OCI-LY7 (cell line): ENCODE data around the gene DPM1. TPM values are rescaled to one million over a fixed set of nuclear protein-coding genes. Genes with fewer than 3 reads are reported as not detected.

ENCODE experiments used
- BruUV-seq: library from RNA; stranded (reverse); fragments of 400-500 nt; replicated peaks from 2 replicates; lab custom pipeline; 2021; lab: Mats Ljungman, UMichigan
- CTCF ChIA-PET: fragments of 300-600 bp; sonication (Branson Sonifier 250); formaldehyde crosslinking; loops from one replicate; lab custom pipeline; 2022; ENCODE audit warnings: antibody characterized with exemption; ENCODE audit not compliant: unreplicated experiment; lab: Charles Lee
- POLR2A ChIA-PET: fragments of 300-600 bp; sonication (Branson Sonifier 250); formaldehyde crosslinking; loops from one replicate; lab custom pipeline; 2022; ENCODE audit warnings: antibody characterized with exemption; lab: Charles Lee
- DNase-seq: peaks from one replicate; pipeline ENCODE4 v3.0.0-alpha.2; 2015; ENCODE audit warnings: low spot score
- H2AFZ ChIP-seq: fragments of 200-600 bp; sonication (generic), shearing (Covaris generic); 2 replicates; pipeline ENCODE4 v1.6.1; 2014; ENCODE audit warnings: mild to moderate bottlenecking, antibody characterized with exemption, low read length, moderate library complexity
- H3K27ac ChIP-seq: fragments of 200-600 bp; sonication (generic); 2 replicates; pipeline ENCODE4 v1.5.1; 2014; ENCODE audit warnings: mixed run types, low read depth, mild to moderate bottlenecking, moderate library complexity, low read length, inconsistent platforms; ENCODE audit not compliant: poor library complexity, severe bottlenecking
- H3K36me3 ChIP-seq: fragments of 200-600 bp; sonication (generic); 2 replicates; pipeline ENCODE4 v1.6.1; 2014; ENCODE audit warnings: mild to moderate bottlenecking, antibody characterized with exemption, low read length, moderate library complexity, mixed read lengths; ENCODE audit not compliant: insufficient read depth
- H3K4me1 ChIP-seq: fragments of 200-600 bp; sonication (generic); 2 replicates; pipeline ENCODE4 v1.5.1; 2014; ENCODE audit warnings: mild to moderate bottlenecking, low read length; ENCODE audit not compliant: insufficient read depth, poor library complexity, severe bottlenecking
- H3K4me2 ChIP-seq: fragments of 200-600 bp; sonication (generic); 2 replicates; pipeline ENCODE4 v1.6.1; 2014; ENCODE audit warnings: mild to moderate bottlenecking, low read length
- H3K4me3 ChIP-seq: fragments of 200-600 bp; sonication (generic); 2 replicates; pipeline ENCODE4 v1.5.1; 2014; ENCODE audit warnings: mild to moderate bottlenecking, low read depth, low read length; ENCODE audit not compliant: poor library complexity, severe bottlenecking
- H3K79me2 ChIP-seq: fragments of 200-600 bp; sonication (generic); 2 replicates; pipeline ENCODE4 v1.6.1; 2016; ENCODE audit warnings: low read depth, mild to moderate bottlenecking, low read length, moderate library complexity, mixed read lengths; ENCODE audit not compliant: insufficient read depth
- H3K9me2 ChIP-seq: fragments of 200-600 bp; sonication (generic); 2 replicates; pipeline ENCODE4 v1.6.1; 2016; ENCODE audit warnings: mild to moderate bottlenecking, low read length, mixed read lengths; ENCODE audit not compliant: insufficient read depth
- H3K9me3 ChIP-seq: fragments of 200-600 bp; sonication (generic); 2 replicates; pipeline ENCODE4 v1.6.1; 2014; ENCODE audit warnings: mild to moderate bottlenecking, mixed run types, low read length, mixed read lengths
- H4K20me1 ChIP-seq: fragments of 200-600 bp; sonication (generic); 2 replicates; pipeline ENCODE4 v1.6.1; 2014; ENCODE audit warnings: mild to moderate bottlenecking, antibody characterized with exemption, low read length, moderate library complexity, mixed read lengths; ENCODE audit not compliant: insufficient read depth
- CTCF ChIP-seq: fragments of 200-600 bp; sonication (generic); conservative IDR thresholded peaks from 2 replicates; pipeline ENCODE4 v1.5.1; 2014; ENCODE audit warnings: mild to moderate bottlenecking, antibody characterized with exemption, low read length, moderate library complexity, mixed read lengths
- EZH2phosphoT487 ChIP-seq: fragments of 200-600 bp; sonication (generic); IDR thresholded peaks from 2 replicates; pipeline ENCODE4 v1.6.1; 2018; ENCODE audit warnings: low read depth, borderline replicate concordance, mild to moderate bottlenecking, mixed run types, antibody characterized with exemption, low read length, moderate library complexity, mixed read lengths
- intact Hi-C: fragments of 100-400 bp; cut with micrococcal nuclease; formaldehyde crosslinking; loops from one replicate; pipeline ENCODE4 v1.10.0; 2022; ENCODE audit not compliant: unreplicated experiment
- total RNA-seq, 2 experiments: library from RNA; depleted of rRNA in 1 of 2; stranded (reverse); fragments of >200 nt in 1 of 2; shearing (Covaris generic) in 1 of 2; gene quantifications; 2 replicates each; pipeline ENCODE4 v1.2.3, GENCODE V29; 2014 to 2022

The DPM1 gene
- total RNA-seq, 2 experiments from 2014 or later = 60.2 to 71.2 TPM

- intact Hi-C loops = no loop called here
- ChIA-PET POLR2A (no interaction called here), CTCF (no interaction called here)
- Histone ChIP-seq H3K79me2 (peaks cover 97% of the 10 kb centered on the region), H4K20me1 (peaks cover 73% of the 10 kb centered on the region), H3K9me3 (no peaks in the 10 kb centered on the region; the same call in 1 of the 2 replicates), H3K4me1 (peaks cover 4% of the 10 kb centered on the region), H3K36me3 (peaks cover 95% of the 10 kb centered on the region), H2AFZ (no peak overlapping the region), H3K27ac (no peak overlapping the region), H3K4me2 (no peak overlapping the region), H3K4me3 (no peak overlapping the region), H3K9me2 (no peaks in the 10 kb centered on the region)
- no peak for TF ChIP-seq EZH2phosphoT487
- TF ChIP-seq CTCF = no peak
- no peak for DNase-seq
- no TSS peak for BruUV-seq
Observed at GRCh38 chr20:50903353-50904051, 54.8 kb downstream of the DPM1 start.

- Histone ChIP-seq H3K36me3 (peaks cover 100% of the 10 kb centered on the region), H3K27ac (no peak overlapping the region), H3K4me2 (no peak overlapping the region), H3K9me3 (no peaks in the 10 kb centered on the region), H3K9me2 (no peaks in the 10 kb centered on the region), H4K20me1 (peaks cover 61% of the 10 kb centered on the region), H2AFZ (no peak overlapping the region), H3K4me1 (peaks cover 4% of the 10 kb centered on the region), H3K79me2 (peaks cover 85% of the 10 kb centered on the region), H3K4me3 (no peak overlapping the region)
- BruUV-seq = no TSS peak
- intact Hi-C loops = no loop called here
- DNase-seq = no peak
- TF ChIP-seq EZH2phosphoT487 = no peak
- TF ChIP-seq CTCF = no peak
- ChIA-PET POLR2A (no interaction called here), CTCF (no interaction called here)
Observed at GRCh38 chr20:50901301-50901700, 57.0 kb downstream of the DPM1 start.

- TF ChIP-seq EZH2phosphoT487 = no peak
- no peak for TF ChIP-seq CTCF
- Histone ChIP-seq H3K4me3 (no peak overlapping the region), H3K36me3 (peaks cover 100% of the 10 kb centered on the region), H2AFZ (no peak overlapping the region), H4K20me1 (peaks cover 51% of the 10 kb centered on the region), H3K4me2 (no peak overlapping the region), H3K9me2 (no peaks in the 10 kb centered on the region), H3K4me1 (peaks cover 4% of the 10 kb centered on the region), H3K27ac (no peak overlapping the region), H3K79me2 (peaks cover 74% of the 10 kb centered on the region), H3K9me3 (no peaks in the 10 kb centered on the region)
- BruUV-seq = no TSS peak
- intact Hi-C loops = no loop called here
- ChIA-PET CTCF (no interaction called here), POLR2A (interaction anchor here (0.9 kb wide), 1 partner anchor 15 kb away, joined by 4 read pairs; no protein-coding TSS in a partner anchor)
- no peak for DNase-seq
Observed at GRCh38 chr20:50900261-50900660, 58.1 kb downstream of the DPM1 start.
